GM21786 (cell line): ENCODE data around the gene WNT7B.

Experiments used
- ATAC-seq: cut with Tn5 transposase; IDR thresholded peaks from one replicate; pipeline ENCODE4 v1.9.1; 2021; ENCODE audit not compliant: unreplicated experiment

WNT7B gene

DNA sequence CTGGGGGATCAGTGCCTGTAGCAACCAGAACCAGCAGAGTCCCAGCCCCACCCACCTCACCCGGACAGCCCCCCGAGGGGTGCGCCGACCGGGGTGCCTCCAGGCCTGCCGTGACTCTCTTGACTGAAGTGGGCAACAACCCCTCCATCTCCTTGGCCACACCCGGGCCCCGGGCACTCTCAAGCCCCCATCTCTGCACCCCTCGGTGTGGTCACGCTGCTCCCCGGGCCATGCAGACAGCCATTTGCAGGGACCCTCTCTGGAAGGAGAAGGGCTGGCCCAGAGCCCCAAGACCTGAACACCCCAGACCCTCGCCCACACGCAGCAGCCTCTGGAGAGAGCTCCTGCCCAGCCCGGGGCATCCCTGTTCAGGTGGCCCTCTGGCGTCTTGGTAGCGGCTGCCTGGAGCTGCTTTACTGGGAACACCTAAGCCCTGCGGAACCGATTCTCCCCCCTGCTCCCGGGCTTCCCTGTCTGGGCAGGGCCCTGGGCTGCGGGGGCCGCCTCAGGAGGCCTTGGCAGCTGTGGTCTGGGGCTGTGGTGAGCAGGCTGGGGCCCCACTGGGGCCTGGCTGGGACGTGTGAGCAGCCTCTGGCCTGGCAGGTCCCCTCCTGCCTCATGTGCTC, 84.9 kb downstream of the WNT7B start:
- ATAC-seq: no peak

DNA sequence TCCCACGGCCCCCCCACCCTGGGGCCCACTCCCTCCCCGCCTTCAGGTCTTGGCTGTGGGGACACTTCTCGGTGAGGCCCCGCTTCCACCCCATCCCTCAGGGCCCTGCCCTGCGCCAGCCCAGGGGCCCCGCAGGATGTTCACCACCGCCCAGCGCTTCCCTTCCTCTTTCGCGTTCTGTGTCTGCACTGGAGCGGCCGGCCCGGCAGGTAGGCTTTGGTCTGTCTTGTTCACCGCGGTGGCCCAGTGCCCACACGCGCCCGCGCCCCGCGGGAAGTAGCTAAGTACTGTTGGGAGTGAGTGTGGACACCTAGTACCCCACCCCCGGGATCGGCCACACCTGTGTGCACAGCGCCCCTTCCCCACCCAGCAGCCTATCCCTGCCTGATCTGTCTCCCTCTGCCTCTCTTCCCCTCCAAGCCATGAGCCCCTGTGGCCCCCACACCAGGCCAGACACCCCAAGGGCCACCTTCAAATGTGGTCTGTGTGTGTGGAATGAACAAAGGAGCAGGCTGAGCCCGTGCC, 85.4 kb downstream of the WNT7B start:
- ATAC-seq: no peak

DNA sequence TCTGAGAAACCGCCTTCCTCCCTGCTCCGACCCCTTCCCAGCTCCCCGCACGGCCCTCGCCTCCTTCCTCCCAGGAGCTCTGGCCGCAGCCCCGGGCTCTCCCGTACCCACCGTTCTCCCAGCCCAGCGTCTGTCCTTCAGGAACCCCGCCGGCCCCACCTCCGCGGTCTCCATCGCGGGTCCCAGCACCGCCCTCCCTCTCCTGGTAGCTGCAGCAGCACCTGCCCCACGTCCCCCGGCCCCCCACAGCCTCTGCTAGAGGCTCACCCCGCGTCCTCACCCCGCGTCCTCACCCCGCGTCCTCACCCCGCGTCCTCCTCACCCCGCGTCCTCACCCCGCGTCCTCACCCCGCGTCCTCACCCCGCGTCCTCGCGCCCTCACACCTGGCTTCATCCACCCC, 85.9 kb downstream of the WNT7B start:
- no peak for ATAC-seq

DNA sequence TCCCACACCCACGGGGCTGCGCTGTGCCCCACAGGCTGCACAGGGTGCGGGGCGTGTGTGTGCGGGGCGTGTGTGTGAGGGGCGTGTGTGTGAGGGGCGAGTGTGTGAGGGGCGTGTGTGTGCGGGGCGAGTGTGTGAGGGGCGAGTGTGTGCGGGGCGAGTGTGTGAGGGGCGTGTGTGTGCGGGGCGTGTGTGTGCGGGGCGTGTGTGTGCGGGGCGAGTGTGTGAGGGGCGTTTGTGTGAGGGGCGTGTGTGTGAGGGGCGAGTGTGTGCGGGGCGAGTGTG, 86.7 kb downstream of the WNT7B start:
- no peak for ATAC-seq

DNA sequence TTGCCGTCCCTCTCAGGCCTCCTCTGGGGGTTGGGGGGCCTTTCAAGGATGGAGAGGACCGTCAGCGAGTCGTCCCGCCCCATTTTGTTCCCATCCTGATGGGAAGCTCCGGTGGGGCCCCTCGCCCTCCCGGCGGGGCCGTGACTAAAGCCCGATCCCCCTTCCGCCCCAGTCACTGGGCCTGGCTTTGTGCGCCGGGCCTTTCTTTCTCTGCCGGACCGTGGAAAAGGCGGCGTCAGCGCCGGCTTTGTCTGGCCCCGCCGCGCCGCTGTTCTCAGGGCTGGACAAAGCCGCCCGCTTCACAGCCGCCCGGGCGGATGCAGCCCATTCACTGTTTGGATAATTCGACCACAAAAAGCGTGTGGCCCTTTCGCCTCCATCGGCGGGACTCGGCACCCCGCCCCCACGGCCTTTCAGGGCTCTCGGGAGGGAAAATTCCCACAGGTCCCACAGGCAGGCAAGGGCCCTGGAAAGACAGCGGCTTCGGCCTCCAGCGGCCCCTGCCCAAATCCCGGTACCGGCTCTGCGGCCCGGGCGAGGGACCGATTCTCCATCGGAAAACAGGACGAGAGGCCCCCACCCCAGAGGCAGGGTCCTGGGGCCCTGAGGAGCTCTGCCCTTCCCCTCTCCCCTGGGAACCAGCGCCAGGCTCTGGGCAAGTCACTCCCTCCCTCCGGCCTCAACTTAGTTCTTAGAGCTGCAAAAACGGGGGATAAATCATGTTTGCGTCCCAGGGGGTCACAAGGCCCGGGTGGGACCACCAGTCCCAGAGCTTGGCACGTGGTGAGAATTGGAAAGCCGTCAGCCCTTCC, 87.2 kb downstream of the WNT7B start:
- no peak for ATAC-seq

DNA sequence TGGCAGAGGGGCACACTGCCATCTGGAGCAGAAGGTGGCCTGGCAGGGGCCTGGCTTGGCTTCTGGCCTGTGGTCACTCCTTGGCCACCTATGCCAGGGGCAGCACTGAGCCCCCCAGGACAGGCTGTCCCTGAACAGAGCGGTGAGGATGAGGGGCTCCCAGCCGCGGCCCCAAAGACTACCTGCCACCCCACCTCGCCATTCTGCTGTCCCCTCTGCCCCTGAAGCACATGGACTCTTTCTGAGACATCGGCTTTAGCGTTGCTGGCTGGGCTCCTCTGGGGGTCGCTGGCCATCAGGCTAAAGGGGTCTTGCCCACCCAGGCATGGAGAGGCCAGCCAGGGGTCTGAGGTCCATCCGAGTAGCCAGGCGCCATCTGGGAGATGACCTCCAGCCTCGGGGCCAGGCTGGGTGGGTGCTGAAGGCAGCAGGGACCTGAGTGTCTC, 87.8 kb downstream of the WNT7B start:
- ATAC-seq: no peak

DNA sequence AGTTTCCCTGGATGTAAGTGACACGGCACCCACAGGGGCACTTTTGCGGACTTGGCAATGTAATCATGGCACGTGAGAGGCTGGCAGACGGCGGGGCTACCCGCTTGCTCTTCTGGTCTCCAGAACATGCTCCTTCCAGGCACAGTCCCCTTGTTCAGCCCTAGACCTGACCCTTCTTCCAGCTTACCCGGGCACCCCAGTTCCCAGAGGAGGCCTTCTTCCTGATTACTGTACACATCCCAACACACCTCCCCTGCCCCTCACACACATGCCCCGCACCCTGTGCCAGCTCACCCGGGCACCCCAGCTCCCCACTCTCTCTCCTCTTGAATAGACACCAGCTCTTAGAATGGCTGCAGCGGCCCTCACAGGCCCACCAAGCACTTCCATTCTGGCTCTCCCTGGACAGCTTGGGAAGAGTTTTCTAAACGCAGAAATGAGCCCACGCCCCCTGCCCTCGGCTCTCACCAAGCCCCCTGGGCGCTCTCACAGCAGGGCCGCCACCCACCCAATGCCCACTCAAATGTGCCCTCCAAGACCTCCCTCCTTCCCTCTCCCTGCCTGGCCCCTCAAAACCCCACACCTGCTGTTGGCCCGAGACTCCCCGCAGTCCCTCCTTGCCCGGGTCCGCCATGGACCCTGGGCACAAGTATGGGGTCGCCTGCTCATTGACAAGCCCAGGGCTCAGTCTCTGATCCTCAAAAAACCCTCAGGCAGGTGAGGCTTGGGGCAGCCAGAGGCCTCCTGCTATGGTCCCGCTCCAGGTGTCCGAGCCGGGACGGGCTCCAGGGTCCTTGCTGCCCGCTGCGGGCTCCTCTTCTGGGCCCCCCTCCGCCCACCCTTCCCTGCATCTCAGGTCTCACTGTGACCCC, 88.5 kb downstream of the WNT7B start:
- ATAC-seq: no peak

DNA sequence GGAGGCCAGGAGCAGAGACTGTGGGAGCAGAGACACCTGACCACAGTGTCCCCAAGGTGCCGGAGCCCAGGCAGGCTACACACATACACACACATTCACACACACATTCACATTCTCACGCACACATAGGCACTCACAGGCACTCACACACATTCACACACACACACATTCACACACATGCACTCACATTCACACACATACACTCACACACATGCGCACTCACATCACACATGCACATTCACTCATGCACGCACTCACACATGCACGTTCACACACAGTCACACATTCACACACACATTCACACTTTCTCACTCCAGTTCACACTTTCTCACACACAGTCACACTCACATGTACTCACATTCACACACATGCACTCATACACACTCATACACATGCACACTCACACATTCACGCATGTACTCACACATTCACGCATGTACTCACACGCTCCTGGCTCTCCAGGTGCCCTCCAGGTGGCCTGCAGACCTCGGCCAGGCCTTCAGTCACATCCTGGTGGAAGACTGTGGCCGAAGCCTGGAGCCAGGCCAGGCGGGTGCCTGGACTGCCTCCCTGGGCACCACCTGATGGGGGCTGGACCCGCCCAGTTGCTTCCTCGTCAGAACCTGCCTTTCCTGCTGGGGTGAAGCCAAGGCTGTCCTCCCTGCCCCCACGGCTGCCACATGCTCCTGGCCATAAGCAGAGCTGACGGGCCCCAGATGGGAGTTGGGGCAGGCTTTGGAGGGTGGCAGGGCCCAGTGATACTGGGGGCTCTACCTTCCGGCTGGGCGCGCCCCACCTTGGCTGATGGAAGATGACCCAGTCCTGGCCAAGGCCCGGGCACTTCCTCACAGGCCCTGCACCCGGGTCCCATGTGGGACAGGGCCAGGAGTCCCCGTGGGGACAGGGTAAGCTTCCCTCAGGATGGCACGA, 89.5 kb downstream of the WNT7B start:
- no peak for ATAC-seq

DNA sequence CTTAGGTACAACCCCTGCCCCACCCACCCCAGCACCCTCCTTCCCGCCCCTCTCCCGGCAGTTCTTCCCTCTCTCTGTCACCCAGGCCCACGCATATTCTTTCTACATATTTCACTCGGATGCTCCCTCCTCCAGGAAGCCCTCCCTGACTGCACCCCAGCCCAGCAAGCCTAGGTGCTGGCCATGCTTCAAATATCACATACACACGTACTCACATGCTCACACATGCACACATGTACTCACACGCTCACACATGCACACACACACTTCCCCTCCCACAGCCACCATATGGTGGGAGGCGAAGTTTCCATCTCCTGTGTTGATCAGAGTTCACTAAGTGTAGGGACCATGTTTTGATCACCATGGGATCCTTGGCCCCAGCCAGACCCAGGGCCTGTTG, 90.4 kb downstream of the WNT7B start:
- no peak for ATAC-seq

DNA sequence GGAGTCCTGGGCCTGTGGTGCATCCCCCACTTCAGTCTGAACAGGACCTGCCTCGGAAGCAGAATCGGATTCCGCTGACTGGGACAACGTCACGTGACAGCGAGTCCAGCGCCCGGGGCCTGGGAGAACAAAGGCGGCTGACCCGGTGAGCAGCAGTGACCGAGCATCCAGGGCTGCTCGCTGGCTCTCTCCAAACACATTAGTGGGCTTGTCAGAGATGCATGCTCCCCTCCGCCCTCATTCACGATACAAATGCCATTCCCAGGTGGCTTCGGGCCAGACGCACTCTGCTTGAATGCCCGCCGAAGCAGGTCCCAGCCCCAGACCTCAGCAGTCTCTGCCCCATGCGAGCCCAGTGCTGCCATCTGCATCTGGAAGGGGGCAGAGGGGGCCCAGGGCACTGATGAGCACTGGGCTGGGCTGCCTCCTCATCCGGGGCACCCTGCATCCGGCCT, 91.0 kb downstream of the WNT7B start:
- ATAC-seq: no peak

DNA sequence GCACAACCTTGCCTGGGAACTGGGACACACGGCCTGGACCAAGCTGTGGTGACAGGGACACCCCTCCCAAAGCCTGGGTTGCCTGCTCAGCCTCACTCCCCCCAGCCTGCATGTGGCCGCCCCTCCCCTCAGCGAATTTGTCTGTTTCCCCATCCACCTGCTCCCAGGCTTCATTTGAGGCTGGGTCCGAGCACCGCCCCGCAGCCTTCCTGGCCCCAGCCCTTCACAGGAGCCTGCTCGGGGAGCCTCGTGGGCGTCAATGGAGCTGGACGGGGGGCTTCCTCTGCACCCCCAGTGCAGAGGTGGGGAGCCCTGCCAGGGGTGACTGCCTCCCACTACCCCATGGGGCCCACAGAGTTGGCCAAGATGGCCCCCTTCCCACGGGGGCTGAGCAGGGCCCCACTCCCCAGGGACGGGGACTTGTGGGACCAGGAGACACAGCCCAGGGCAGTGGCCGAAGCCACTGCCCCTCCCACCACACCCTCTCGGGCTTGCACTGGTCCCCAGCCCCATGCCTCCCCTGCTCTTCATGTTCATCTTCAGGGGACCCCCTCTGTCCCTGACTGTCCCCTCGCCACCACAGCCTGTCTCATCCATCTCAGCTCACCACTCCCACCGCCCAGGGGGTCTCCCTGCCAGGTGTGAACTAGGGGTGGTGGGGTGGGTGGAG, 91.7 kb downstream of the WNT7B start:
- ATAC-seq: no peak

DNA sequence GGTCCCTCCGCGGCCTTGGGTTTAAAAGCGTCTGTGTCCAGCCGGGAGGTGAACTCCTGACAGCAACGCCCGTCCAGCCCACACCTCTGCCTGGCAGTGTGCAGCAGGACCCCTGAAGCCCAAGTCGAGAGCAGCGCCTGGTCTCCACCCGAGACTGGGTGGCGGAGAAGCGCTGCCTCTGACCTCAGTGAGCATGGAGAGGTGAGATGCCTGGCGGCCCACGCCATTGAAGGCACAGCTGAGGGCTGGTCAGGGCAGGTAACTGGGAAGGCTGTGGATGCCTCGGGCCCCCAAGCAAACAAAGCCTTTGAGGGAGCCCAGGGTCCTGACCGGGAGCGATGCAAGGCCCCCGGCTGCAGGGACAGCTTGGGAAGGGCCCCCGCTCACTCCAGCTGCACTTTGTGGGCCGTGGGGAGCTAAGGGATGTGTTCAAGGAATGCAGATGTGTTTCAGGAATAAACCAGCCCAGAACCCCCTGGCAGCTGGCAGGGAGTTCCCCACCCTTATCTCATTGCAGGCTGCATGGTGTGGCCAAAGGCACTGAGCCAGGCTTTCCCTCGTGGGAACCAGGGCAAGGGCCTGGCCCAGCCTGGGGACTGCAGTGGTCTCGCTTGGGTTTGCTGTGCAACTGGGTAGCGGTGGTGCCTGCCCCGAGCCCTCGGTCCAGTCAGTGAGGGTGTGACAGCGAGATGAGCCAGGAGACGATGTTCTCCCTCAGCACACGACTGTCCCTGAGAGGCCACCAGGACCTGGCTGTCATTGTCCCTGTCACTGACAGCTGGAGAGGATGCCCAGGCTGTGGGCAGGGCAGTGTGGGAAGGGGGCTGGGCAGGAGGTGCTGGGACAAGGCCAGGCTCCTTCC, 92.5 kb downstream of the WNT7B start:
- no peak for ATAC-seq

DNA sequence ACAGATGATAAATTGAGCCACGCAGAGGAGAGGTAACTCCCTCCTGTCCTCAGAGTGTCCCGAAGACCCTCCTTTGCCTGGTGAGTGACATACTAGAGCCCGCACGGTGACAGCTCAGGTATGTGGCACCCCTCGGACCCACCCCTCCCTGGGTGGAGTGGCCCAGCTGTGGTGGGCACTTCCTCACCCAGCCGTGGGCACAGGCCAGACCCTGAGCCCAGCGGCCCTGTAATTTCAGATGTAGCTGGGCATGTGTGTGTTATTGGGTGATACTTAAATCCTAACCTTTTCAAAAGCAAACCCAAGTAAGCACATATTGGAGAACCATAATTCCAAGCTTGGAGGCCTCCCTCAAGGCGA, 93.2 kb downstream of the WNT7B start:
- ATAC-seq: no peak

DNA sequence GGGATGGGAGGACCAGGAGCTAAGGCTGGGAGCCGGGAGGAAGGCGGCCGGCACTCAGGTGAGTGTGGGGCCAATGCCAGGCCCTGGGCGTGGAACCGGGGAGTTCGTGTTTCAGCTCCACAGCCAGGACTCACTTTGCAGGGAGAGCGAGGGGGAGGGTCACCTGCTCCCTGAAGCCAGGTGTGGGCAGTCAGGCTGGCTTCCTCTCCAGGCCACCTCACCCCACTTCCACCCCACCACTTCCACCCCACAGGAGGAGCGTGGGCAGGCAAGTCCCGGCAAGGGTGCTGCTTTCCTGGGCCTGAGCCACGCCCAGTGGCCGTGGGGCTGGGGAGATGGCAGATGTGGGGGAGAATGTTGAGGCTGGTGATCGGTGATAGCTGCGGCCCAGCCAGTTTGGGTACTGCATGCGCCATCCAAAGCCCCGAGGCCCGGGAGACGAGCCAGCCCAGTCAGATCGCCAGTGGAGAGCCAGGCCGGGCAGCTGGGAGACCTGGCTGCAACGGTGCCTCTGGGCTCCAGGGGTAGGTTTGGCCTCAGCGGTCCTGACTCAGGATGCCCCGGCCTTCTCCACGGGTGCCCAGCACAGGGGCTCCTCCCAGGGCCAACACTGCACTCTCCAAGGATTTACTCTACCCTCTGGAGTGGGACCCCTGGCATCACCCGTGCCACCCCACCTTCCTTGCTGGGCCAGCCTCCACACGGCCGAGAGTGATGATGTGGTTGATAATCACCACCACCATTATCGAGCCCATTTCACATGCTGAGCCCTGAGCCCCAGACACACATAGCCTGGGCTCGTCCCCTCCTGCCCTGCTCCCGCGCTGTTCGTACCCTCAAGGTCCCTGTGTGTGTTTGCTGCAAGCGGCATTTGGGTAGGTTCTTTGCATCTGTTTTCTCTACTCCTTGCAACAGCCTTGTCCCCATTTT, 93.8 kb downstream of the WNT7B start:
- no peak for ATAC-seq

DNA sequence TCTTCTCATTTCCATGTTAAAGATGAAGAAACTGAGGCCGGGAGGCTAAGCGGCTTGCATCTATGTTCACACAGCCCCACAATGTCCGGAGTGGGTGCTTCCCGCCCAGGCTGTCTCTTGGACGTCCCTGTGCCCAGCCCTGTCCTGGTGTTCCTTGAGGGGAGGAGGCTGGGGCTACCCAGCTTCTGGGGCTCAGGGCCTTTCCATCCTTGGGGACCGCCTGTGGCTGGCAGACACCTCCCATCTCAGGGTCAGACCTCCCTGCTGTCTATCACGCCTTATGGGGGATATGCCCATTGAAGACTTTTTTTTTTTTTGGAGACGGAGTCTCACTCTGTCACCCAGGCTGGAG, 95.5 kb downstream of the WNT7B start:
- no peak for ATAC-seq

DNA sequence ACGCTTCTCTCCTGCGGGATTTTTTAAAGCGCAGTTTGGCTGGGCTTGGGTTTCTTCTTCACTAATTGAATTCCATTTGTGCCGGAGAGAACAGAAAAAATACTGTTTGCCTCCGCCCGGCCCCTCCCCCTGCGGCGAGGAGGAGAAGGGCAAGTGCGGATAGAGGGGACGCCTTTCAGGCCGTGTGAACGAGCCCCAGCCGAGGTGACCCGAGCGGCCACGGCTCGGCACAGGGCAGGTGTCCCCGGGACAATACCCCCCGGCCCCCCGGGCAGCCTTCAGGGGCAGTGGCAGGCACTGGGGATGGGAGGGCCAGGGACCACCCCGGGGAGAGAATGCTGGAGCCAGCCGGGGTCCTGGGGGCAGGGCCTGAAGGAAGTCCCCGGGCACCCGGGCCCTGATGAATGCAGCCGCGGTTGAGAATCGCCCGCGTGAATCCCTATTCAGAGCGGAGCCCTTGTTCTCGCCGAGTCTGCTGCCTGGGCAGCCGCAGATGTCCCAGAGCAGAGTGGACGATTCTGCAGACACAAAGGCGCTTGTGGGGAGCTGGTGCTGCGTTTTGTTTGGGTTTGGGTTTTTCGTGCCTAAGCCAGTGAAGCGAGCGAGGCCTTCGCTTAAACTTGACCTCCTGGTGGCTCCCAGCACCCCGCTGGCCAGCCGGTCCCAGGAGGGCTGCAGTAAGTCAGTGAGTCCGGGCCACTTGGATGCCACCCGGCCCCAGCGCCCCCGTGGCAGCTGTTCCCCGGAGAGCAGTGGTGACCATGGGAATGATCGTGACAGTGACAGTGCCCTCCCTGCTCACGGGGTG, 96.0 kb downstream of the WNT7B start:
- no peak for ATAC-seq

DNA sequence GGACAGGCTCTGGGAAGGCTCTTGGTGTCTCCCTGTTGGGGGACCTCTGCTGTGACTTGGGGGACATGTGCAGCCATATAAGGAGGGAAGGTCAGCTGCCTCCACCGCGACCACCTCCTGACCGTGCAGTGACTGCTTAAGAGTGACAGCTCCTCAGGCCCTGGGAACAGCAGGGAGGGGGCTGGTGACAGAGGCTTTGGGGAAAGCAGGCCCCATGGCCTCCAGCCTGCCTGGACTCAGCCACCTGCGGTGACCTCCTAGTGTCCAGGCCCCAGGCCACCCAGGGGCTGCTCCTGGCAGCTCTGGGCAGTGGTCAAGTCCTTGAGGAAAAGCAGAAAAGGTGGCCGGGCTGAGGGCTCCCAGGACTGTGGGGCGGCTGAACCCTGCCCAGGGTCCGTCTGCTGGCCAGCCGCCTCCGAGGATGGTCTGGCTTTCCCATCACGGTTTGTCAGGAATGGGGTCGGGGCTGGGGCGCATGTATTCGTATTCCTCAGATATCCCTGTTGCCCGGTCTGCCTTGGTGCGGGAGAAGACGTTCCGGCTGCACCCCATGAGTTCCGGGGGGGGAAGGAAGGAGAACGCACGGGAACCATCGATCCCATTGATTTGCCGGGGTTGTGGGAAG, 96.8 kb downstream of the WNT7B start:
- no peak for ATAC-seq
